Uterus (tissue), 4 donors: ENCODE measurements around the gene CAMTA1. TPM values are rescaled to one million over a fixed set of nuclear protein-coding genes. Genes with fewer than 3 reads are reported as not detected.

Source experiments
- DNase-seq, 2 donors: peaks; one replicate each; pipeline ENCODE4 v3.0.0-alpha.2; 2019 to 2020
- H3K27ac ChIP-seq, 2 donors: fragments of 200-600 bp; sonication (generic); 1 replicate in 1 of 2; 2 replicates in 1 of 2; pipeline ENCODE4 v1.5.1; 2016 to 2018
- H3K27me3 ChIP-seq, 2 donors: fragments of 200-600 bp; sonication (generic); one replicate each; pipeline ENCODE4 v1.5.1; 2018 to 2019; ENCODE audit warnings: control low read depth in 1 of 2
- H3K36me3 ChIP-seq, 2 donors: fragments of 200-600 bp; sonication (generic); one replicate each; pipeline ENCODE4 v1.5.1; 2019; ENCODE audit warnings: control low read depth in 1 of 2
- H3K4me1 ChIP-seq, 2 donors: fragments of 200-600 bp; sonication (generic); one replicate each; pipeline ENCODE4 v1.5.1; 2018 to 2019; ENCODE audit warnings: control low read depth in 1 of 2
- H3K4me3 ChIP-seq, 2 donors: fragments of 200-600 bp; sonication (generic); 1 replicate in 1 of 2; 2 replicates in 1 of 2; pipeline ENCODE4 v1.5.1; 2018 to 2019; ENCODE audit warnings: mild to moderate bottlenecking in 1 of 2
- H3K9me3 ChIP-seq, 2 donors: fragments of 200-600 bp; sonication (generic); one replicate each; pipeline ENCODE4 v1.5.1; 2019; ENCODE audit warnings: control low read depth in 1 of 2
- POLR2A ChIP-seq, 2 donors: fragments of 450-650 bp; IDR thresholded peaks; one replicate each; pipeline ENCODE4 v1.6.1; 2016; ENCODE audit warnings: antibody characterized with exemption in 2 of 2, mild to moderate bottlenecking in 1 of 2, moderate library complexity in 1 of 2
- intact Hi-C: fragments of 100-400 bp; cut with DNase I; formaldehyde crosslinking; loops from one replicate; pipeline ENCODE4 v1.15.1; 2023; ENCODE audit warnings: low total_unique reads
- total RNA-seq, 4 donors: library from RNA; depleted of rRNA in 3 of 4; stranded (reverse); fragments of >200 nt in 3 of 4; gene quantifications; one replicate each; pipeline versions ENCODE4 v1.1.0 to v1.2.4, GENCODE V29; 2014 to 2023
- TF ChIP-seq, protein P1 (sequence below), 4 experiments: fragments of 200-600 bp in 2 of 4; fragments of 450-650 bp in 2 of 4; sonication (generic) in 2 of 4; IDR thresholded peaks; one replicate each; pipeline ENCODE4 v1.5.1; 2016 to 2019; ENCODE audit warnings: antibody characterized with exemption in 4 of 4, mild to moderate bottlenecking in 2 of 4, moderate library complexity in 1 of 4
- donor health status: DM: yes; HTN: yes; CAD: no.

CAMTA1 gene
- total RNA-seq, 4 donors from 2014 or later: 29.7 to 427 (median 64.8) TPM

DNA sequence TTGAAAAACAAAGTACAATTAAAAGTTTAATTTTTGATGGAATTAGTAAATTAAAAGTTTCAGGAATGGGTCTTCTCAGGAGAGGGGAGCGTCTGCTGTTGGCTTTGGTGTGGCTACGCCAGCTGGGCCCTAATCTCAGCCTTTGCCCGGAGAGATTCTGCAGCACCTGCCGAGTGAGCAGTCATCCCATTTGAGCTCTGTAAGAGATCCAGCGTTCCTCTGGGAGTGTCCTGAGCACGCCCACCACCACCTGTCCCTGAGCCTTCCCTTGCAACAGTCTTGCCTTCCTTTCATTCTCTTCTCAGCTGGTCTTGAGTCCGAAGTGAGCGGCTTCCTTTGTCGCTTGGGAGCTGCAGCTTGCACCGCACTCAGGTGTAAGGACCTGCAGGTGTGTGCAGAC is 263.1 kb downstream of the CAMTA1 start:
- H3K27ac ChIP-seq: no peak overlapping the region
- no peaks in the 10 kb centered on the region for H3K36me3 ChIP-seq
- no peaks in the 10 kb centered on the region for H3K27me3 ChIP-seq
- no peaks in the 10 kb centered on the region for H3K4me1 ChIP-seq
- no peak overlapping the region for H3K4me3 ChIP-seq
- DNase-seq: no peak
- no peaks in the 10 kb centered on the region for H3K9me3 ChIP-seq
- no peak for TF ChIP-seq POLR2A (IDR thresholded peaks at IDR 0.05)
- TF ChIP-seq, protein P1, sequence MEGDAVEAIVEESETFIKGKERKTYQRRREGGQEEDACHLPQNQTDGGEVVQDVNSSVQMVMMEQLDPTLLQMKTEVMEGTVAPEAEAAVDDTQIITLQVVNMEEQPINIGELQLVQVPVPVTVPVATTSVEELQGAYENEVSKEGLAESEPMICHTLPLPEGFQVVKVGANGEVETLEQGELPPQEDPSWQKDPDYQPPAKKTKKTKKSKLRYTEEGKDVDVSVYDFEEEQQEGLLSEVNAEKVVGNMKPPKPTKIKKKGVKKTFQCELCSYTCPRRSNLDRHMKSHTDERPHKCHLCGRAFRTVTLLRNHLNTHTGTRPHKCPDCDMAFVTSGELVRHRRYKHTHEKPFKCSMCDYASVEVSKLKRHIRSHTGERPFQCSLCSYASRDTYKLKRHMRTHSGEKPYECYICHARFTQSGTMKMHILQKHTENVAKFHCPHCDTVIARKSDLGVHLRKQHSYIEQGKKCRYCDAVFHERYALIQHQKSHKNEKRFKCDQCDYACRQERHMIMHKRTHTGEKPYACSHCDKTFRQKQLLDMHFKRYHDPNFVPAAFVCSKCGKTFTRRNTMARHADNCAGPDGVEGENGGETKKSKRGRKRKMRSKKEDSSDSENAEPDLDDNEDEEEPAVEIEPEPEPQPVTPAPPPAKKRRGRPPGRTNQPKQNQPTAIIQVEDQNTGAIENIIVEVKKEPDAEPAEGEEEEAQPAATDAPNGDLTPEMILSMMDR (IDR thresholded peaks at IDR 0.05): no peak
- intact Hi-C loops: no loop called here

DNA sequence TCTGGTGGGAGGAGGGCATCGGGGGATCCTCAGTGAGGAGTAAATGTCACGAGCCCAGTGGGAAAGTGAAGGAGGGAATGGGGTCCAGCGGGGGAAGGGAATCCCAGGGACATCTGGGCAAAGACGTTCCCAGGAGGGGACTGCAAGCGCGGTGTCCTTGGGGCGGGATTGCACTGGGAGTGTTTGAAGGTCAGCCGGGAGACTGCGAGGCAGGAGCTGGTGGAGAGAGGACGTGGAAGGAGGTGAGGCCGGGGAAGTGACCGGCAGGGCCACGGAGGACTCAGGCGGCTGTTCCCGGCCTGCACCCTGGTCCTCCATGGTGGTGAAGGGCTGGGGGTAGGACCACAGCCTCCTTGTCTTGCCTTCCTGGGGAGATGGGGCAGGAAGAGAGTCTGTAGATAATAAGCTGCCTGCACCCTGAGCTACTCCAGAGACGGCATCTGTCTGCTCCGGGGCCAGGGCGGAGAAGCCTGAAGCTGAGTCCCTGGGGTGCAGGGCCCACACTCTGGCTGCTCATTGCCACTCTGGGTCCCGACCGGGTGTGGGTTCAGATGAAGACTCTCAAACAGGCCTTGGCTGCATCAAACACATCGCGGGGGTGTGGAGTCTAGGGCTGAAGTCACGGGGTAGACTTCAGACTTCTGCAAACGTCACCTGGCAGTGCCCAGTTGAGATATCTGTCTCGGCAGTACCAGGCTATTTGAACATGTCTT is 264.8 kb downstream of the CAMTA1 start:
- no peak for DNase-seq
- intact Hi-C loops: no loop called here
- Histone ChIP-seq H3K27me3 (no peaks in the 10 kb centered on the region), H3K27ac (no peak overlapping the region), H3K4me1 (no peaks in the 10 kb centered on the region), H3K4me3 (no peak overlapping the region), H3K36me3 (no peaks in the 10 kb centered on the region), H3K9me3 (no peaks in the 10 kb centered on the region)
- TF ChIP-seq POLR2A (IDR thresholded peaks at IDR 0.05): no peak
- TF ChIP-seq, protein P1 (IDR thresholded peaks at IDR 0.05): no peak

DNA sequence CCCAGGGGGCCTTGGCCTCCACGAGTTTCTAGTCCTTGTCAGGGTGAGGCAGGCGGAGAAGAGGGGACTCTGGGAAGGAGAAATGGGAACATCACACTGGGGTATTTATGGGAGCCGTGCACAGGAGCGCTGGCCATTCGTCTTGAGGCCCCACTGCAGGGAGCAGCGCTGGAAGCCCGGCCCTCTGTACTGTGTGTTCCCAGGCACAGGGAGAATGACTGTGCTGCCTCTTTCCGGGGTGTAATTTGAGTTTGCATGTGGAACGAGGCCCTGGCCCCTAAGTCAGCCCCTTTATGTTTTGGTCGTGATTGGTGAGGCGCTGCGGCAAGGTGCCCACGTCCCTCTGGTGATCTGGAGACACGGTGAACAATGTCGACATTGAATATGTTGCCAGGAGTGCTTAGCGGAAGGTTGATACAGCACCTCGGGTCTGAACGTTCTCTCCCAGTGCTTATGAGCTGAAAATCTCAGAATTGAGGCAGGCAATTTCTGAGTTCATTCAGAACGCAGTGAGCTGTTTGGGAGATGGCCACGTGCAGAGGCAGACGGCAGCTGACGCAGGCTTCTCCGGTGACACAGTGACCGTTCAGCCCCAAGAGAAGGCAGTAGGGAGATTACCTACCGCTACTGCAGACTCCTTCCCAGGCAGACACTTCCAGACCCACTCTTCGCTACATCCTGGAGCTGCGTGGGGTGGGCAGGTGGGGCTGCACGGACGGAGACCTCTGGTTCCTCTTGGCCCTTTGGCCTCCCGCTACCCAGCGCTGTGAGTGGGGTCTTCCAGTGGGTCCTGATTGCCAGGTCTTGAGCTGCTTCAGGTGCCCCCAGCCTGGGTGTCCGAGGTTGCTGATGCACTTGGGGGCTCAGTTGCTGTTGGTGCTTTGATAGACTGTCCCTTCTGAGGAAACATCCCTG is 265.8 kb downstream of the CAMTA1 start:
- no peak overlapping the region for H3K4me3 ChIP-seq
- H3K27me3 ChIP-seq: no peaks in the 10 kb centered on the region
- no peak for DNase-seq
- intact Hi-C loops: no loop called here
- TF ChIP-seq POLR2A (IDR thresholded peaks at IDR 0.05): no peak
- TF ChIP-seq, protein P1 (IDR thresholded peaks at IDR 0.05): no peak
- no peaks in the 10 kb centered on the region for H3K4me1 ChIP-seq
- H3K27ac ChIP-seq: no peak overlapping the region
- no peaks in the 10 kb centered on the region for H3K9me3 ChIP-seq
- H3K36me3 ChIP-seq: no peaks in the 10 kb centered on the region

DNA sequence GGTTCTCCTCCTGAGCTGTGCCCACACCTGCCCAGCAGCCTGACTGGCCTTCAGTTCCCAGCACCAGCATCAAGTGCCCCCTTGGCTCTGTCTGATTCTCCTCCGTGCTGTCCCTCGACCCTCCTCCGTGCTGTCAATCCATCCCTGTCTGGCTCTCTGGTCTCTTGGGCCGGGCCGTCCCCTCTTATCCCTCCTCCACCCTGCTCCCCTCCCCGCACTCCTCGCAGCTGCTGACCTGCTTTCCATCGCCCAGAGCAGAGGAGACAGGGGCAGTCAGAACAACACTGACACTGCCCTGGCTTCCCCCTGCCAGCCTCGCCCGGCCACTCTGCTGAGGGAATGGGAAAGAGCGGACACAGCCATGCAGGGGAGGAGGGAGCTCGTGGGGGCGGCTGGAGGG is 267.4 kb downstream of the CAMTA1 start:
- H3K36me3 ChIP-seq: no peaks in the 10 kb centered on the region
- intact Hi-C loops: no loop called here
- DNase-seq: no peak
- H3K27me3 ChIP-seq: no peaks in the 10 kb centered on the region
- no peaks in the 10 kb centered on the region for H3K9me3 ChIP-seq
- H3K27ac ChIP-seq: no peak overlapping the region
- no peak overlapping the region for H3K4me3 ChIP-seq
- no peaks in the 10 kb centered on the region for H3K4me1 ChIP-seq
- no peak for TF ChIP-seq POLR2A (IDR thresholded peaks at IDR 0.05)
- TF ChIP-seq, protein P1 (IDR thresholded peaks at IDR 0.05): no peak

DNA sequence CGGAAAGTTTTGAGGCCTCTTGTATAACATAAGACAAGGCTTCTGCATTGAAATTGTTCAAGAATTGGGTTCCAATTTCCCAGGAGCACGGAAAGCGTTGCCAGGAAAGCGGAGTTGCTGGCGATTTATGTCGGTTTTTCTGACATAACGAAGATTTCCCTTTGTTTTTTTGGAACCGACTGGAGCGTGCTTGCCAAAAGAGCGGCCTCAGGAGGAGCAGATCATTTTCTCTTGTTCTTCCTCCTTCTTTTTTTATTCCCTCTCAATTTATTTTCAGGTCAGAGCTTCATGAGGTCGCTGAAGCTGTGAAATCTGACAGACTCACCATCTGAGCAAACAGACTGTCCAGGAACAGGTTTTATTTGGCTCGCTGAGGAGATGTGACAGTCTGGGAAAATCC is 275.5 kb downstream of the CAMTA1 start:
- H3K9me3 ChIP-seq: no peaks in the 10 kb centered on the region
- no peak overlapping the region for H3K27ac ChIP-seq
- H3K4me3 ChIP-seq: no peak overlapping the region
- no peaks in the 10 kb centered on the region for H3K4me1 ChIP-seq
- no peak for TF ChIP-seq POLR2A (IDR thresholded peaks at IDR 0.05)
- TF ChIP-seq, protein P1 (IDR thresholded peaks at IDR 0.05): no peak
- intact Hi-C loops: loop anchor here (10.0 kb wide), 1 partner anchor 326 kb away; no protein-coding TSS in a partner anchor
- no peaks in the 10 kb centered on the region for H3K27me3 ChIP-seq
- no peak for DNase-seq
- H3K36me3 ChIP-seq: no peaks in the 10 kb centered on the region
